ENCODE data around the gene WBP4. TPM values are rescaled to one million over a fixed set of nuclear protein-coding genes. Genes with fewer than 3 reads are reported as not detected.

The WBP4 gene
- total RNA-seq, 4 donors from 2014 or later = 15.3 to 23.2 (median 18.5) TPM

DNA sequence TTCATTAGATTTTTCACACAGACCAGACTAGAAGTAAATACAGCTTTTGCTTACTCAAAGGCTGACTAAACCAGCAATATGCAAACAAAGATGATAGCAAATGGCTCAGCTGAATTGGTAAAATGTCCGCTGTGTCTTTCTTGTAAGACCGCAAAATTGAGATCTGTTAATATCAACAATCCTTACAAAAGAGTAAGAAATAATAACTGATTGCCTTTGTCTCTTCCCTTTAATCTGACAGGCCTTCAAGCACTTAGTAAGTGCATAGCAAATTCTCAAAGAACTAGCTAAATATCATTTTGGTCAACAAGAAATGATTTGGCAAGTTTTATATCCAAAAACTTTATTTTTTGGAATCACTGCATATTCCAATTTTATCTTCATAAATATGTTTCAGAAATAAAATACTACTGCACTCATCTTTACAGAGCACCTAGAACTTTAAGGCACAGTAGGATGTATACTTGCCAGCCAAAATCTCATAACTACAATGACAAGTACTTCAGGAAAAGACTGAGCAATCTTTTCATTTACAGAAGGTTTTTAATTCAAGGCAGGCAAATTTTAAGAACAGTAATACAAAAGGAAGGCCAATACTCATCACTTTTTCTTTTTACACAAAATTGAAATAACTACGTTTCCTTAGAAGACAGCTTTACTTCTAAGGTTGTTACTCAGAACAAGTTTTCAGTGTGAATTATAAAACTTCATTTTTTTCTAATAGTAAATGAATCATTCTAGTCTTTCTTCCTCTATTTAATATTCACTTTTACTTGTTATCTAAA is 43.3 kb upstream of the WBP4 start:
- Histone ChIP-seq H3K27ac (replicated peaks in 1 of 4) (peak overlapping the region; percentile 8 to 61 (median 34)), H3K4me1 (peaks cover 17 to 46% (median 42%) of the 10 kb centered on the region in 4 donors), H3K36me3 (no peaks in the 10 kb centered on the region), H3K4me3 (peak overlapping the region; percentile 15 to 36 (median 24)), H3K9me3 (no peaks in the 10 kb centered on the region), H3K27me3 (no peaks in the 10 kb centered on the region)
- TF ChIP-seq EP300 (IDR thresholded peaks at IDR 0.05) = no peak
- TF ChIP-seq POLR2AphosphoS5 (IDR thresholded peaks at IDR 0.05) = no peak
- TF ChIP-seq, protein P1, sequence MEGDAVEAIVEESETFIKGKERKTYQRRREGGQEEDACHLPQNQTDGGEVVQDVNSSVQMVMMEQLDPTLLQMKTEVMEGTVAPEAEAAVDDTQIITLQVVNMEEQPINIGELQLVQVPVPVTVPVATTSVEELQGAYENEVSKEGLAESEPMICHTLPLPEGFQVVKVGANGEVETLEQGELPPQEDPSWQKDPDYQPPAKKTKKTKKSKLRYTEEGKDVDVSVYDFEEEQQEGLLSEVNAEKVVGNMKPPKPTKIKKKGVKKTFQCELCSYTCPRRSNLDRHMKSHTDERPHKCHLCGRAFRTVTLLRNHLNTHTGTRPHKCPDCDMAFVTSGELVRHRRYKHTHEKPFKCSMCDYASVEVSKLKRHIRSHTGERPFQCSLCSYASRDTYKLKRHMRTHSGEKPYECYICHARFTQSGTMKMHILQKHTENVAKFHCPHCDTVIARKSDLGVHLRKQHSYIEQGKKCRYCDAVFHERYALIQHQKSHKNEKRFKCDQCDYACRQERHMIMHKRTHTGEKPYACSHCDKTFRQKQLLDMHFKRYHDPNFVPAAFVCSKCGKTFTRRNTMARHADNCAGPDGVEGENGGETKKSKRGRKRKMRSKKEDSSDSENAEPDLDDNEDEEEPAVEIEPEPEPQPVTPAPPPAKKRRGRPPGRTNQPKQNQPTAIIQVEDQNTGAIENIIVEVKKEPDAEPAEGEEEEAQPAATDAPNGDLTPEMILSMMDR (IDR thresholded peaks at IDR 0.05) = no peak
- TF ChIP-seq POLR2A (IDR thresholded peaks at IDR 0.05; ENCODE audit: low read depth) = no peak
- no peak for DNase-seq (ENCODE audit: extremely low spot score)
- intact Hi-C loops (cut with DNase I) = no loop called here
- WGBS = 80% methylated on average over 3 of the region's 3 CpGs

DNA sequence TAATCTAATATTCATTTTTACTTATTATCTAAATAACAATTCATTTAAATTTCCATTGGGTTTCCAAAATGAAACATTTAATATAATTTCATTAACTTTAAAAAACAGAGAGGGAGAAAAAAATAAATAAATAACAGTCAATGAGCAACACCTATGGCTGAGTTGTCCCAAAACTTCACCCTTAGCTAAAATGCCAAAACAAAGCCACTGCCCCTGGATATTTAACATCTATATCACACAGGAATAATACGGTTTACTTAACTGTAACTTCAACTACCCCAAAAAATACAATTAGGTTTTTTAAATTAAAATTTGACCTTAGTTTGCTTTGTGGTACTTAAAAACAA is 42.7 kb upstream of the WBP4 start:
- Histone ChIP-seq H3K4me1 (peaks cover 17 to 47% (median 42%) of the 10 kb centered on the region in 4 donors), H3K9me3 (no peaks in the 10 kb centered on the region), H3K4me3 (peak overlapping the region; percentile 15 to 36 (median 24)), H3K36me3 (no peaks in the 10 kb centered on the region), H3K27ac (replicated peaks in 1 of 4) (peak overlapping the region; percentile 38 to 61 (median 58)), H3K27me3 (no peaks in the 10 kb centered on the region)
- 79% methylated on average over 1 of the region's 1 CpG for WGBS
- DNase-seq (ENCODE audit: extremely low spot score) = no peak
- no peak for TF ChIP-seq POLR2A (IDR thresholded peaks at IDR 0.05; ENCODE audit: low read depth)
- TF ChIP-seq POLR2AphosphoS5 (IDR thresholded peaks at IDR 0.05) = no peak
- no peak for TF ChIP-seq EP300 (IDR thresholded peaks at IDR 0.05)
- TF ChIP-seq, protein P1 (IDR thresholded peaks at IDR 0.05) = no peak
- intact Hi-C loops (cut with DNase I) = no loop called here

DNA sequence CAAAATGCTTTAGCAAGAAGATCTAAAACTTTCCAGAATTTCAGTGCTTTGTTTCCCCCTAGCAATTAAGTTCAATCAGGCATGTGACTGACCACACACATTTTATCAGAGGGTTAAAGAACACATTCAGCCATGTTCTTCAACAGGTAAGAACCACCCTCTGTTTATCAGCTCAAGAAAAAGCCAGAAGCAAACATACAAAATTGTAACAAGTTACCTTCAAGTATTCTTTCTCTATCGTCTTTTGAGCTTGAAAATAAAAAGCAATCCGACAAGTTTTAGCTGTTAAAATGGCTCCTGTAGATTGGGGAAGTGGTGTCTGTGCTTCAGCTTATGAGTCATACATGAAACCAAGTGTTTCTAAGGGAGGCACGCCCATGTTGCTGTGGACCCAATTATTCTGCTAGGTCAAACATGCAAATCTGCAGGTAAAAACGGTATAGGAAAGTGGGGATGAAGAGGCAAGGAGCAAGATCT is 42.3 kb upstream of the WBP4 start, which contains the start of gene ELF1:
Gene ELF1 (minus strand): TSS at position 306 of the 477 bp plus-strand sequence. CDS start 37,262 bp downstream, outside the sequence.
- Histone ChIP-seq H3K36me3 (no peaks in the 10 kb centered on the region), H3K4me3 (peak within 1 kb of the TSS; percentile 15 to 36 (median 24)), H3K9me3 (no peaks in the 10 kb centered on the region), H3K27me3 (no peaks in the 10 kb centered on the region), H3K4me1 (peaks cover 17 to 49% (median 41%) of the 10 kb centered on the region in 4 donors), H3K27ac (replicated peaks in 1 of 4) (peak within 1 kb of the TSS; percentile 38 to 61 (median 58))
- peak in 1 of 2 donors; percentile 30 for TF ChIP-seq POLR2AphosphoS5 (IDR thresholded peaks at IDR 0.05)
- no peak for TF ChIP-seq POLR2A (IDR thresholded peaks at IDR 0.05; ENCODE audit: low read depth)
- intact Hi-C loops (cut with DNase I) = no loop called here
- WGBS = 42% methylated on average over 4 of the region's 4 CpGs
- no peak for DNase-seq (ENCODE audit: extremely low spot score)

DNA sequence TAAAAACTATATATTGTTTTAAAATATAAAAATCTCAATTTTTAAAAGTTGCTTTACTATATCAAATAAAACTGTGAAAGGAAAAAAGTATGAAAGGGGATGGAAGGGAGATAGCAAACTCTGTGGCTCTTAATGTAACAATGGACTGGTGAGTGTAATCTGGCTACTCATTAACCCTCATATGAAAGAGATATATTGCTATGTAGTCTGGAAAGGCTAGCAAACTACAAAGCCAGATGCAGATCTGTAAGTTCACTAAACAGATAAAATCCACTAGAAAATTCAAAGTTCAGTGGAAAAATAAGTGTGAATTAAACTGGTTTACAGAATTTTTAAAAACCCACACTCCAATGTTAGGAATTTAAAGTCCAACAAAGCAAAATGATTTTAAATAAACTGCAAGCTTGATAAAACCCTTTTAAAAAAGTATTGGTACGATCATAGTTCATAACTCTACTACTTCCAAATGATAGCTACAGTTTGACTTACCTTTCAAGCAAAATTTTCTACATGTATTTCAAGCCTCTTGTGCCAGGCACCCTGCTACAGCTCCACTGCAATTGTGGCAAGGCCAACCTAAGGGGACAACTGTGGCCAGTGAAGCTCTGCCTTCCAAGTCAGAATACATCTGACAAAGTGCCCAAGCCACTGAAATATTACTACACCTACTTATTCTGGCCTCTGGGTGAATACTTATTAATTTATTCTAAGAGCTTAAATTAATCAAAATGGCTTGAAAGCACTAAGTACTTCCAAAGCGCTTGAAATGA is 41.5 kb upstream of the WBP4 start:
- peaks cover 17 to 49% (median 36%) of the 10 kb centered on the region in 4 donors for H3K4me1 ChIP-seq
- H3K9me3 ChIP-seq = no peaks in the 10 kb centered on the region
- no peak overlapping the region for H3K4me3 ChIP-seq
- intact Hi-C loops (cut with DNase I) = no loop called here
- no peaks in the 10 kb centered on the region for H3K36me3 ChIP-seq
- no peak for TF ChIP-seq EP300 (IDR thresholded peaks at IDR 0.05)
- TF ChIP-seq, protein P1 (IDR thresholded peaks at IDR 0.05) = no peak
- no peak for TF ChIP-seq POLR2AphosphoS5 (IDR thresholded peaks at IDR 0.05)
- no peak for TF ChIP-seq POLR2A (IDR thresholded peaks at IDR 0.05; ENCODE audit: low read depth)
- H3K27ac ChIP-seq (replicated peaks in 1 of 4) = peak overlapping the region in 1 of 4 donors; percentile 35
- no peaks in the 10 kb centered on the region for H3K27me3 ChIP-seq
- no peak for DNase-seq (ENCODE audit: extremely low spot score)
- WGBS = 87% methylated on average over 2 of the region's 2 CpGs

DNA sequence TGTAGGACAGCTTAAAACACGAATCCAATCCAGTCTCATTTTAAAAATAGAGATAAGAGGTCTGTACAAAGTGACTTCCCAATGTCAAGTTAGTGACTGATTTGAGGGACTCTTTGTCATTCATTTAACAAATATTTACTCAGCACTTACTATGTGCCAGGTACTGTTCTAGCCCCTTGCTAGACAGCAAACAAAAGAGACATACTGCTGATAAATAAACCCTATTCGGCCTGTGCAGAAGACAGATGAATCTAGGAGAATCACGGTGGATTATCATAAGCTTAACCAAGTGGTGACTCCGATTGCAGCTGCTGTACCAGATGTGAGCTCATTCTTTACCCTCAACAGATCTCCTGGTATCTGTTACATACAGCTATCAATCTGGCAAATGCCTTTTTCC is 35.8 kb upstream of the WBP4 start:
- Histone ChIP-seq H3K27ac (replicated peaks in 1 of 4) (no peak overlapping the region), H3K4me3 (no peak overlapping the region), H3K36me3 (peaks cover 0 to 4% (median 0%) of the 10 kb centered on the region in 4 donors), H3K9me3 (no peaks in the 10 kb centered on the region), H3K27me3 (no peaks in the 10 kb centered on the region), H3K4me1 (peaks cover 26 to 33% (median 29%) of the 10 kb centered on the region in 4 donors)
- 82% methylated on average over 4 of the region's 4 CpGs for WGBS
- intact Hi-C loops (cut with DNase I) = no loop called here
- TF ChIP-seq POLR2AphosphoS5 (IDR thresholded peaks at IDR 0.05) (no peak), POLR2A (IDR thresholded peaks at IDR 0.05; ENCODE audit: low read depth) (no peak), EP300 (IDR thresholded peaks at IDR 0.05) (no peak)
- TF ChIP-seq, protein P1 (IDR thresholded peaks at IDR 0.05) = no peak
- DNase-seq (ENCODE audit: extremely low spot score) = no peak

Measured in esophagus muscularis mucosa (tissue), 4 donors.